Caco-2 (cell line): ENCODE data around the gene TGFA. TPM values are rescaled to one million over a fixed set of nuclear protein-coding genes. Genes with fewer than 3 reads are reported as not detected.

Experiments used
- BruUV-seq: library from RNA; stranded (reverse); fragments of 400-500 nt; replicated peaks from 2 replicates; lab custom pipeline; 2021; lab: Mats Ljungman, UMichigan
- CTCF ChIA-PET: fragments of 300-600 bp; sonication (Branson Sonifier 250); formaldehyde crosslinking; loops from one replicate; lab custom pipeline; 2022; ENCODE audit warnings: antibody characterized with exemption; lab: Charles Lee
- POLR2A ChIA-PET: fragments of 300-600 bp; sonication (Branson Sonifier 250); formaldehyde crosslinking; loops from one replicate; lab custom pipeline; 2022; ENCODE audit warnings: antibody characterized with exemption; lab: Charles Lee
- DNase-seq, 2 experiments: peaks; one replicate each; pipeline versions ENCODE4 v3.0.0 to v3.0.0-alpha.2; 2020 to 2022
- H3K27me3 ChIP-seq: replicated peaks from 2 replicates; pipeline ENCODE4 v1.6.0; 2011; ENCODE audit warnings: low read length; ENCODE audit not compliant: control insufficient read depth, insufficient read depth
- H3K36me3 ChIP-seq: 2 replicates; pipeline ENCODE4 v1.5.1; 2011; ENCODE audit warnings: low read length; ENCODE audit not compliant: control insufficient read depth, insufficient read depth
- H3K4me1 ChIP-seq: fragments of 250-450 bp; sonication (Bioruptor Pico); 2 replicates; pipeline ENCODE4 v1.5.1; 2020; ENCODE audit warnings: mild to moderate bottlenecking
- H3K4me3 ChIP-seq: 2 replicates; pipeline ENCODE4 v1.5.1; 2011; ENCODE audit warnings: low read depth, mild to moderate bottlenecking, control low read depth, low read length
- H3K9me3 ChIP-seq: fragments of 250-450 bp; sonication (Bioruptor Pico); 2 replicates; pipeline ENCODE4 v1.5.1; 2020; ENCODE audit warnings: mild to moderate bottlenecking, moderate library complexity
- H3K27ac Mint-ChIP-seq: one replicate; pipeline ENCODE4 v1.8.0; 2022; ENCODE audit warnings: mixed read lengths; ENCODE audit not compliant: unreplicated experiment
- H3K27me3 Mint-ChIP-seq: one replicate; pipeline ENCODE4 v1.8.0; 2022; ENCODE audit warnings: mixed read lengths; ENCODE audit not compliant: insufficient read depth, unreplicated experiment
- H3K36me3 Mint-ChIP-seq: one replicate; pipeline ENCODE4 v1.8.0; 2022; ENCODE audit warnings: mild to moderate bottlenecking, mixed read lengths; ENCODE audit not compliant: insufficient read depth, unreplicated experiment
- H3K4me1 Mint-ChIP-seq: one replicate; pipeline ENCODE4 v1.8.0; 2022; ENCODE audit warnings: low read depth, mixed read lengths; ENCODE audit not compliant: unreplicated experiment
- H3K4me3 Mint-ChIP-seq: one replicate; pipeline ENCODE4 v1.8.0; 2022; ENCODE audit warnings: mild to moderate bottlenecking, moderate library complexity, mixed read lengths; ENCODE audit not compliant: unreplicated experiment
- H3K9me3 Mint-ChIP-seq: one replicate; pipeline ENCODE4 v1.8.0; 2022; ENCODE audit warnings: mixed read lengths; ENCODE audit not compliant: unreplicated experiment
- intact Hi-C: fragments of 100-400 bp; cut with micrococcal nuclease; formaldehyde crosslinking; loops from one replicate; pipeline ENCODE4 v1.10.0; 2022; ENCODE audit not compliant: unreplicated experiment
- total RNA-seq: library from RNA; stranded (reverse); gene quantifications from 2 replicates; pipeline ENCODE4 v1.2.3, GENCODE V29; 2022
- TF ChIP-seq, protein P1 (sequence below), 2 experiments: fragments of 200-600 bp in 1 of 2; IDR thresholded peaks; 1 replicate in 1 of 2; 2 replicates in 1 of 2; pipeline versions ENCODE4 v1.5.1 to v1.8.0; 2011 to 2022; ENCODE audit warnings: antibody characterized with exemption in 1 of 2, control low read depth in 1 of 2, inconsistent platforms in 1 of 2, low read depth in 1 of 2, low read length in 1 of 2, mild to moderate bottlenecking in 1 of 2, moderate library complexity in 1 of 2; ENCODE audit not compliant: insufficient read depth in 1 of 2, severe bottlenecking in 1 of 2, unreplicated experiment in 1 of 2

Gene TGFA
- total RNA-seq, 1 experiment from 2014 or later, result 0.70 TPM

- H3K9me3 Mint-ChIP-seq, result no peaks in the 10 kb centered on the region
- no peak overlapping the region for H3K4me3 Mint-ChIP-seq
- H3K36me3 Mint-ChIP-seq, result no peaks in the 10 kb centered on the region
- H3K4me3 ChIP-seq, result no peak overlapping the region
- no peaks in the 10 kb centered on the region for H3K9me3 ChIP-seq
- ChIA-PET CTCF (no interaction called here), POLR2A (no interaction called here)
- H3K27ac Mint-ChIP-seq, result no peak overlapping the region
- no peaks in the 10 kb centered on the region; the same call in 1 of the 2 replicates for H3K27me3 ChIP-seq
- H3K27me3 Mint-ChIP-seq, result no peaks in the 10 kb centered on the region
- H3K4me1 ChIP-seq, result no peaks in the 10 kb centered on the region
- BruUV-seq, result no TSS peak
- intact Hi-C loops, result no loop called here
- no peaks in the 10 kb centered on the region for H3K36me3 ChIP-seq
- DNase-seq, result no peak
- TF ChIP-seq, protein P1, sequence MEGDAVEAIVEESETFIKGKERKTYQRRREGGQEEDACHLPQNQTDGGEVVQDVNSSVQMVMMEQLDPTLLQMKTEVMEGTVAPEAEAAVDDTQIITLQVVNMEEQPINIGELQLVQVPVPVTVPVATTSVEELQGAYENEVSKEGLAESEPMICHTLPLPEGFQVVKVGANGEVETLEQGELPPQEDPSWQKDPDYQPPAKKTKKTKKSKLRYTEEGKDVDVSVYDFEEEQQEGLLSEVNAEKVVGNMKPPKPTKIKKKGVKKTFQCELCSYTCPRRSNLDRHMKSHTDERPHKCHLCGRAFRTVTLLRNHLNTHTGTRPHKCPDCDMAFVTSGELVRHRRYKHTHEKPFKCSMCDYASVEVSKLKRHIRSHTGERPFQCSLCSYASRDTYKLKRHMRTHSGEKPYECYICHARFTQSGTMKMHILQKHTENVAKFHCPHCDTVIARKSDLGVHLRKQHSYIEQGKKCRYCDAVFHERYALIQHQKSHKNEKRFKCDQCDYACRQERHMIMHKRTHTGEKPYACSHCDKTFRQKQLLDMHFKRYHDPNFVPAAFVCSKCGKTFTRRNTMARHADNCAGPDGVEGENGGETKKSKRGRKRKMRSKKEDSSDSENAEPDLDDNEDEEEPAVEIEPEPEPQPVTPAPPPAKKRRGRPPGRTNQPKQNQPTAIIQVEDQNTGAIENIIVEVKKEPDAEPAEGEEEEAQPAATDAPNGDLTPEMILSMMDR (IDR thresholded peaks at IDR 0.05; ENCODE audit: insufficient read depth in 1 of 2, low read depth in 1 of 2, low read length in 1 of 2, severe bottlenecking in 1 of 2, unreplicated experiment in 1 of 2), result no peak
- H3K4me1 Mint-ChIP-seq, result no peaks in the 10 kb centered on the region
Measured at GRCh38 chr2:70517804-70518203, 35.8 kb downstream of the TGFA start.

DNA sequence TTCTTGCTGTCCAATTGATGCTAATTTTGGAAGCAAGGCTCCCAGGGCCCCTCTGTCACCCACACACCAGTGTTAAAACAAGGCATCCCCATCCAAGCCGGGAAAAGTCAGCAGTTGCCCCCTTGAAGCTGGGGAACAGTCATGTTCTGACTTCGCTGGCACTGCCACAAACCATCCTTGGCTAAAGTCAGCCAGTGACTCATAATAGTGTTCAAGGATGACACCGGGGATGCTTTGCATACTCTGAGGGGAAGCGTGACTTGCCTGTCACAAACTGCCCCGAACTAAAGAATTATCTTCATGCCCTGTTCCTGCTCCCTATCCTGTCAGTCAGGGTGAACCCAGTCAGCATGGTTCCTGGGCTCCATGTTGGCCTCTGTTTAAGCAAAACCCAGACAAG, 37.0 kb downstream of the TGFA start:
- ChIA-PET CTCF (no interaction called here), POLR2A (no interaction called here)
- Histone ChIP-seq H3K9me3 (no peaks in the 10 kb centered on the region), H3K36me3 (no peaks in the 10 kb centered on the region), H3K4me3 (no peak overlapping the region), H3K27me3 (no peaks in the 10 kb centered on the region; the same call in 1 of the 2 replicates), H3K4me1 (no peaks in the 10 kb centered on the region)
- BruUV-seq, result no TSS peak
- Mint-ChIP-seq H3K27me3 (no peaks in the 10 kb centered on the region), H3K27ac (no peak overlapping the region), H3K36me3 (no peaks in the 10 kb centered on the region), H3K9me3 (no peaks in the 10 kb centered on the region), H3K4me1 (no peaks in the 10 kb centered on the region), H3K4me3 (no peak overlapping the region)
- TF ChIP-seq, protein P1 (IDR thresholded peaks at IDR 0.05; ENCODE audit: insufficient read depth in 1 of 2, low read depth in 1 of 2, low read length in 1 of 2, severe bottlenecking in 1 of 2, unreplicated experiment in 1 of 2), result no peak
- no peak for DNase-seq
- intact Hi-C loops, result no loop called here

DNA sequence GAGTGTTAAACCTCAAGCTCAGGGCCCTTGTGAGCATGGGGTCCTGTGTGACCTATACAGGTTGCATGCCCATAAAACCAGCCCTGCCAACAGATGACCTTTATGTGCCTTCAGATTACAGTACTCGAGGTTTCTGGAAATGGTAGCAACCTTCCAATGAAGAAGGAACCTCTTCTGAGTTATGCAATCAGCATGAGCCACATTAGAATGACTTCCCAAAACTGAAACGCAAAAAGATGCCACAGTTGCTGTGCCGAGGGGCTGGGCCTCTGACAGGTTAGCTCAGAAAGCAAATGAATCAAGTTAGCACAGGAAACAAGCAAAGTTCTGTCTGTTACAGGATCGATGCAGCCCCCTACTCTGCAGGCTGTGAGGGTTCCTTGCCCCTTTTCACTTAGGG, 37.7 kb downstream of the TGFA start:
- POLR2A ChIA-PET, result no interaction called here
- Histone ChIP-seq H3K9me3 (no peaks in the 10 kb centered on the region), H3K36me3 (no peaks in the 10 kb centered on the region), H3K4me1 (no peaks in the 10 kb centered on the region), H3K4me3 (no peak overlapping the region), H3K27me3 (no peaks in the 10 kb centered on the region; the same call in 1 of the 2 replicates)
- Mint-ChIP-seq H3K9me3 (no peaks in the 10 kb centered on the region), H3K36me3 (no peaks in the 10 kb centered on the region), H3K27me3 (no peaks in the 10 kb centered on the region), H3K4me1 (no peaks in the 10 kb centered on the region), H3K27ac (no peak overlapping the region), H3K4me3 (no peak overlapping the region)
- BruUV-seq, result no TSS peak
- intact Hi-C loops, result no loop called here
- TF ChIP-seq, protein P1 (IDR thresholded peaks at IDR 0.05; ENCODE audit: insufficient read depth in 1 of 2, low read depth in 1 of 2, low read length in 1 of 2, severe bottlenecking in 1 of 2, unreplicated experiment in 1 of 2), result no peak
- DNase-seq, result no peak
- CTCF ChIA-PET, result no interaction called here
